Skeletal muscle cell (primary cell): ENCODE measurements around the gene ACVR2B.

Source experiments
- DNase-seq: peaks from one replicate; pipeline ENCODE4 v3.0.0-alpha.2; 2010; ENCODE audit warnings: low read depth
- H3K4me3 ChIP-seq: 2 replicates; pipeline ENCODE4 v1.5.1; 2011; ENCODE audit warnings: low read depth, mild to moderate bottlenecking, control low read depth, low read length, moderate library complexity

ACVR2B gene

GRCh38 chr3:38519651-38520050, 66.0 kb downstream of the ACVR2B start:
- no peak for DNase-seq
- no peak overlapping the region for H3K4me3 ChIP-seq

DNA sequence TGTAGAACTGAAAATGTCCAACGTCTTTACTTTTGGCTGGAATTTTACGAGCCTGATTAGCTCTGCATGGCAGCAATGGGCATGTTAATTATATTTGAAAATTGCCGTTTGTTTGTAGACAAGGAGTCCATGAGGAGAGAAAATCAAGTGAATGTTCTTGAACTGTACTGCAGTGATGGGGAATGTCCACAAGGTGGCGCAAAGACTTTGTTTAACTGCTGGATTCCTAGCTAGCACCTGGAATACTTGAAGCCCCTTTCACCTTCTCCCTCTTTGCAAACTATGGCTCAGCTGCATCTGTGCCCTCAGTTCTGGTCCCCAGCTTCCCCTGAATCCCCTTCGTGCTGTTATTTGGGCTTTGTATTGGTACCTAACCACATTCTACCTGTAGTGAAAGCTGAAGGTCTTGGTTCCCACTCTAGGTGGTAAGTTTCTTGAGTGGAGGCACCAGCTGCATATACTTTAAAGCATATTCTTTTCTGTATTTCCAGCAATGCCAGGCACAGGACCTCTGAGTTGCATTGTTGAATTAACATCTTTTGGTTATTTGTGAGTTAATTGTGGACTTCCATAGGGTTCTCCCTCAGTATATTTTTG, 67.8 kb downstream of the ACVR2B start:
- DNase-seq, result no peak
- H3K4me3 ChIP-seq, result no peak overlapping the region

- no peak for DNase-seq
- H3K4me3 ChIP-seq, result no peak overlapping the region
Measured at GRCh38 chr3:38522002-38522401, 68.3 kb downstream of the ACVR2B start.

- DNase-seq, result no peak
- H3K4me3 ChIP-seq, result no peak overlapping the region
Measured at GRCh38 chr3:38524141-38524739, 70.5 kb downstream of the ACVR2B start.

DNA sequence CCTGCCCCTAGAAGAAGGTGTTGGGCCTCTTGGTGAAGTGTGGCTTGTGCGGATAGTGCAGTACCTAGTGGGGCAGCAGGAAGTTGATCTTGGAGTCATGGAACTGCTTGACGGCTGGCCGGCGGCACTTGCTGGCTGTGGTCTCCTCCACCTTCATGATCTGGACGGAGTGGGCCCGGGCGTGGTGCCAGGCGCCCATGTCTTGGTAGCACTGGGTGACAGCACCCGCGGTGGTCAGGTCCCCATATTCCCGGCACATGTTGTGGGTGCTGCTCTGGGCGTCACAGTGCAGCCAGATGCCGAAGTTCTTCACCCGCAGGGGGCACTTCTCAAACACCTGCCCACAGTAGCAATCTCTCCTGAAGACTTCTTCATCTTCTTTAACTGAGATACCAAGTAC, 73.1 kb downstream of the ACVR2B start:
- DNase-seq, result no peak
- no peak overlapping the region for H3K4me3 ChIP-seq

DNA sequence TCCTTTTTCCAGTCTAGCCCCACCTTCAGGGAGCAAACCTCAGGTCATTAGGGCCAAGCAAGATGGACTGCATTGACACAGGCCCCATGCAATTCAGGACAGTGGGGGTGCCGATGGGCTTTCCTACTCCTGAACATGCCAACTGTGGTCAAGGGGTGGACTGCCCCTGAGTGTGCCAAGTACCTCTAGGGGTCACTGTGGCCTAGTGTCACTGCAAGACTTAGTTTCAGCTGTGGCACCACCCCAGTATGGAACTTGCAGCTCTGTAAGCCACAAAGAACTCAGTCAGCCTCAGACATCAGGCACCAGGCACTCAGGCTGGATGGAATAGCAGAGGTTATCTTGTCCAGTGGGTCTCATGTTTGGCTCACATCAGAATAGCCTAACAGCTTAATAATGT, 74.8 kb downstream of the ACVR2B start:
- no peak for DNase-seq
- H3K4me3 ChIP-seq, result no peak overlapping the region

- no peak overlapping the region for H3K4me3 ChIP-seq
- no peak for DNase-seq
Measured at GRCh38 chr3:38532529-38532928, 78.8 kb downstream of the ACVR2B start.

DNA sequence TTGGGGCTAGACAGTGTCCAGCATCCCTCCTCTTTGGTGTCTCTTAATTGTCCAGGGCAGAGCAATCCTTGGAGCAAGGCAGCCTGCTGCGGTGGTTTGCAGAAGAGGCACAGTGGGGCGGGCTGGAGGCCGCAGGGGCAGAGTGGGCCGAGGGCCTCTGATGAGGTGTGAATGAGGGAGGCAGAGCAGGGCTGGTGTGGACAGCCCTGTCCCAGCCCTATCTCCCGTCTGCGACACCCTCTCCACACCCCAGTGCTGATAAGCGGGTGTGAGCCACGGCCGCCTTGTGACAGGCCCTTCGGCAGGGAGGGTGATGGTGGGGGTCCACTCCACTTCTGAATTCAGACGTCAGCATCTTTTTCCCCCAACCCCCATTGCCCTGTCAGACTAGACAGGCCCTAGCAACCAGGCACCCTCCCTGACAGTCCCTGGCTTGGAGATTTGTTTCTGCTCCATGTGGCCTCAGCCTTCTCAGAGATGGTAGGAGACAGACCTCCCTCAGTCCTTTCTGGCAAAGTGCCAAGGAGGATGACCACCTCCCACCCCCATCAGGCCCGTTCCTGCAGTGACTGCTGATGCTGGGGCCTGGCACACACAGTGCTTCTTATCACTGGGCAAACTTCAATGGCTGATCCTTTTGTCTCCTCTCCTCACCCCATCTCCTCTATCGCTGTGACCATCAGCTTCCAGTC, 79.7 kb downstream of the ACVR2B start:
- DNase-seq, result no peak
- H3K4me3 ChIP-seq, result no peak overlapping the region

DNA sequence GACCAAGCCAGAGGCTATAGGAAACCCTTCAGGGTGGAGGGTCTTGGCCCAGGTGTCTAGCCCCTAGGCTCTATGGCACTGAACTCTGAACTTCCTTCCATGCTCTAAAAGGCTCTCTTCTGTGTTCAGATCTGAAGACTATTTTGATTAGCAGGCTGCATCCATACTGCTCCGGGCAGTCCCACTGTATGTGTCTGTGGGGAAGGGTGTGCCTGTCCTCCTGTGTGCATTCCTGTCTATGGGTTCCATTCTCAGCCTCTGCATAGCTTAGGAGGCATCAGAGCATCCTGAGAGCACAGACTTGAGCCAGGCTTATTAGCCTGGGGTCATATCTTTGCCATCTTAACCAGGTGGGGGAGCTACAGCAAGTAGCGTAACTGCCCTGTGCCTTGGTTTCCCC, 80.5 kb downstream of the ACVR2B start:
- no peak overlapping the region for H3K4me3 ChIP-seq
- no peak for DNase-seq

- no peak for DNase-seq
- H3K4me3 ChIP-seq, result no peak overlapping the region
Measured at GRCh38 chr3:38534604-38535003, 80.9 kb downstream of the ACVR2B start.

GRCh38 chr3:38536671-38537070, 83.0 kb downstream of the ACVR2B start:
- H3K4me3 ChIP-seq, result no peak overlapping the region
- DNase-seq, result no peak

GRCh38 chr3:38538773-38539353, 85.2 kb downstream of the ACVR2B start:
- DNase-seq, result no peak

DNA sequence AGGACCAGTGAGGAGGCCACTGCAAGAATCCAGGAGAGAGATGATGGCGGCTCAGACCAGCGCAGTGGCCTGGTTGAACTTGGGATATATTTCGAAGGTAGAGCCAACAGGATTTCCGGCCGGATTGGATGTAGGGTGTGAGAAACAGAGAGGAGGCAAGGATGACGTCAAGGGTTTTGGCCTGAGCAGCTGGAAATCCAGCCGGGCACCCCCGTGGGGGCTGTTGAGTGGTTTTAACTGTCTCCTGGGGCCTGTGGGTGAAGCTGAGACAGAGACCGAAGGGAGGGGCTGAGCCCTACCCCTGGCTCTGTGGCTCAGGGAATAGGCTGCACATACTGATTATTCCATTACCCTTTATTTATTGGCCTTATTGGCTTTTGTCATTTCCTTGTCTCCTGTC, 88.1 kb downstream of the ACVR2B start:
- DNase-seq, result peak; percentile 27
- no peak overlapping the region for H3K4me3 ChIP-seq

More at GRCh38 chr3:38538773-38539353, 85.2 kb downstream of the ACVR2B start:
- H3K4me3 ChIP-seq, result no peak overlapping the region
